ENCODE measurements around the gene OLFM2.

Gene OLFM2

DNA sequence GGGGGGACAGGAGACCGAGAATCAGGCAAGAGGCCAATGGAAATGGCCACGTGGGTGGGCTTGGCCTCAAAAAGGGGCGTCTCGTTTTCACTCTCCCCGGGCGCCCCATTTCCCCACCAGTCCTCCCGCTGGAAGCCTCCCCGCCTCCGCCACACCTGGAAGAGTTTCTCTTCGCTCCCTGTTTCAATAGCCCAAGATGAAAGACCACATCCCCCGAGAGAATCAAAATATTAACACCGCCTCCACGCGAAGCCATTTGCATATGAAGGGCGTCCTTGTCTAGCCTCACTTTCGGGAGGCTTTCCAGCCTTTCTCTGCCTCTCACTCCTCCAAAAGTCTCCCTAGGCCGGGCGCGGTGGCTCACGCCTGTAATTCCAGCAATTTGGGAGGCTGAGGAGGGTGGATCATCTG is 691 bp upstream of the OLFM2 start:
- TF ChIP-seq EGR1 (IDR thresholded peaks at IDR 0.05) (no peak), NFIC (IDR thresholded peaks at IDR 0.05) (no peak), TCF12 (IDR thresholded peaks at IDR 0.05; ENCODE audit: low read depth) (no peak), TAF1 (IDR thresholded peaks at IDR 0.05; ENCODE audit: low read depth) (no peak), ZBTB7A (IDR thresholded peaks at IDR 0.05; ENCODE audit: low read depth) (no peak), EP300 (IDR thresholded peaks at IDR 0.05; ENCODE audit: borderline replicate concordance) (no peak), CREB1 (IDR thresholded peaks at IDR 0.05; ENCODE audit: low read depth) (no peak), YY1 (IDR thresholded peaks at IDR 0.05; ENCODE audit: low read depth) (no peak), FOXM1 (IDR thresholded peaks at IDR 0.05; ENCODE audit: borderline replicate concordance, low read depth) (no peak), TEAD4 (IDR thresholded peaks at IDR 0.05) (no peak), RAD21 (IDR thresholded peaks at IDR 0.05; ENCODE audit: low read depth) (no peak), CEBPB (IDR thresholded peaks at IDR 0.05) (no peak)
- TF ChIP-seq, protein P1, sequence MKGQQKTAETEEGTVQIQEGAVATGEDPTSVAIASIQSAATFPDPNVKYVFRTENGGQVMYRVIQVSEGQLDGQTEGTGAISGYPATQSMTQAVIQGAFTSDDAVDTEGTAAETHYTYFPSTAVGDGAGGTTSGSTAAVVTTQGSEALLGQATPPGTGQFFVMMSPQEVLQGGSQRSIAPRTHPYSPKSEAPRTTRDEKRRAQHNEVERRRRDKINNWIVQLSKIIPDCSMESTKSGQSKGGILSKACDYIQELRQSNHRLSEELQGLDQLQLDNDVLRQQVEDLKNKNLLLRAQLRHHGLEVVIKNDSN (IDR thresholded peaks at IDR 0.05): no peak
- TF ChIP-seq, protein P2, sequence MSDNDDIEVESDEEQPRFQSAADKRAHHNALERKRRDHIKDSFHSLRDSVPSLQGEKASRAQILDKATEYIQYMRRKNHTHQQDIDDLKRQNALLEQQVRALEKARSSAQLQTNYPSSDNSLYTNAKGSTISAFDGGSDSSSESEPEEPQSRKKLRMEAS (IDR thresholded peaks at IDR 0.05): no peak
- TF ChIP-seq, protein P3, sequence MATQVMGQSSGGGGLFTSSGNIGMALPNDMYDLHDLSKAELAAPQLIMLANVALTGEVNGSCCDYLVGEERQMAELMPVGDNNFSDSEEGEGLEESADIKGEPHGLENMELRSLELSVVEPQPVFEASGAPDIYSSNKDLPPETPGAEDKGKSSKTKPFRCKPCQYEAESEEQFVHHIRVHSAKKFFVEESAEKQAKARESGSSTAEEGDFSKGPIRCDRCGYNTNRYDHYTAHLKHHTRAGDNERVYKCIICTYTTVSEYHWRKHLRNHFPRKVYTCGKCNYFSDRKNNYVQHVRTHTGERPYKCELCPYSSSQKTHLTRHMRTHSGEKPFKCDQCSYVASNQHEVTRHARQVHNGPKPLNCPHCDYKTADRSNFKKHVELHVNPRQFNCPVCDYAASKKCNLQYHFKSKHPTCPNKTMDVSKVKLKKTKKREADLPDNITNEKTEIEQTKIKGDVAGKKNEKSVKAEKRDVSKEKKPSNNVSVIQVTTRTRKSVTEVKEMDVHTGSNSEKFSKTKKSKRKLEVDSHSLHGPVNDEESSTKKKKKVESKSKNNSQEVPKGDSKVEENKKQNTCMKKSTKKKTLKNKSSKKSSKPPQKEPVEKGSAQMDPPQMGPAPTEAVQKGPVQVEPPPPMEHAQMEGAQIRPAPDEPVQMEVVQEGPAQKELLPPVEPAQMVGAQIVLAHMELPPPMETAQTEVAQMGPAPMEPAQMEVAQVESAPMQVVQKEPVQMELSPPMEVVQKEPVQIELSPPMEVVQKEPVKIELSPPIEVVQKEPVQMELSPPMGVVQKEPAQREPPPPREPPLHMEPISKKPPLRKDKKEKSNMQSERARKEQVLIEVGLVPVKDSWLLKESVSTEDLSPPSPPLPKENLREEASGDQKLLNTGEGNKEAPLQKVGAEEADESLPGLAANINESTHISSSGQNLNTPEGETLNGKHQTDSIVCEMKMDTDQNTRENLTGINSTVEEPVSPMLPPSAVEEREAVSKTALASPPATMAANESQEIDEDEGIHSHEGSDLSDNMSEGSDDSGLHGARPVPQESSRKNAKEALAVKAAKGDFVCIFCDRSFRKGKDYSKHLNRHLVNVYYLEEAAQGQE (IDR thresholded peaks at IDR 0.05; ENCODE audit: low read depth): no peak

DNA sequence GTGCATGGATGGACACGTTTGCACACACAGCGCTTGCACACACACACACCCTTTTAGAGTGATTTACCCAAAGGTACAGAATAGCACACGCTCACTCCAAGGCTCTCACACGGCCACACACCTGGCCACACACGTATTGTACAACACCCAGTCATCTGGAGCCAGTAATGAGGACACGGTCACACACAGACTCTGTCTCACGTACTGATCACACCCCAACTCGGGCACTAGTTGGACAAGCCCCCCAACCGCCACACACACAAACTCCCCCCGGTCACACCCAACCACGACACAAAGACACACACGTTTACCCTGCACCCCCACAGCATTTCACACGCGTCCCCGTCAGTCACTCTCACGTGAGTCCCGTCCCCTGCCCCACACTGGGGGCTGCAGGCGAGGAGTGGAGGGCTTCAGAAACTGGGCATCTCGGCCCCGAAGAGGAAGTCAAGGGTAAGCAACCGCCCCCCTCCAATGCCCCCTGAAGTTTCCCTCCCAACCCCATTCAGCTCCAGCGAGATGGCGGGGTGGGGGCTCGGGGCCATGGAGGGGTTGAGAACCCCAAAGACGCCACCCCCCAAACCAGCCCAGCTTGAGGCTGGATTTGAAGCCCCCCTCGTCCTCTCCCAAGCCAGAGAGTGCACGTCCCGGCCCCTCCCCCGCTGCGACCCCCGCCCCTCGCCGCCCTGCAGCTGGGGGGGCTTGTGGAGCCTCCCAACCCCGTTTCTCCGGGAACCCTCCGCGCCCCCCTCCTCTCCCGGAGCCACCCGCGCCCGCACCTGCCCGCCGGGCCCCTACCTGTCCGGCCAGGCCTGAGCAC is 599 bp downstream of the OLFM2 start:
- TF ChIP-seq RAD21 (IDR thresholded peaks at IDR 0.05; ENCODE audit: low read depth) (no peak), ZBTB7A (IDR thresholded peaks at IDR 0.05; ENCODE audit: low read depth) (0 out of 2 replicates have a peak, but pooled peaks have one; percentile 18), TEAD4 (IDR thresholded peaks at IDR 0.05) (no peak)
- TF ChIP-seq, protein P3 (IDR thresholded peaks at IDR 0.05; ENCODE audit: low read depth): no peak
- TF ChIP-seq, protein P2 (IDR thresholded peaks at IDR 0.05): no peak

DNA sequence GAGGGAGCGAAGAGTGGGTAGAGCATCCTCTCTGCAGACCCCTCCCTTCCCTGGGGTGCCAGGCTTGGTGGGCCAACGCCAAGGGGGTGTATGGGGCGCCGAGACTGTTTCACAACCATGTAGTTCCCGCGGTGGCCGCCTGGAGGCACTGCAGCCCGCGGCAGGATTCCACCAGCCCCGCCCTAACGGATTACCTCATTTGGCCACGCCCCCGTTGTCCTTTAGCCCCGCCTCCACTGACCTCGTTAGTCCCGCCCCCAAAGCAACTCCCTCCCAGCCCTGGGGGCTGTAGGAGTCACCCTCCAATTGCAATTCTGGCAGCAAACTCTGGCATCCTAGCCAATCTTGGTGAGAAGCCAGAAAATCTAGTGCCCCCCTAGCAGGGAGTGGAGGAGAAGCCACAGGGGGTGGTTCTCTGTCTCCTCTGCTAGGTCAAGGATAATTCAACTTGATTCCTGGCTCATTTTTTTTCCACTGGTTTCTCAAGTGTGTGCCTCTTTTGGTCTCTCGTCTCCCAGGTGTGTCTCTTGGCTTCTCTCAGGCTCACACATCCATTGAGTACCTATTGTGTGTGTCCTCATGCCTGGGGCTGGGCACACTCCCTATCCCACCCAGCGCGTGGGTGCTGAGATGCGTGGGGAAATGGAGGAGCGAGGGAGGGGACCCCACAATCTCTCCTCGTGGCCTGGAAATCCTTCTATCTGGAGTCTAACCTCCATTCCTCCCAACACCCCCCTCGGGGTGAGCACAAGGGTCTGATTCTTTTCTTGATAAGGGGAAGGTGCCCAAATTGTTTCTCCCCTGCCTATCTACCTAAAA is 2.0 kb downstream of the OLFM2 start:
- peak; percentile 68; the same call in 1 of the 2 replicates for TF ChIP-seq ZBTB7A (IDR thresholded peaks at IDR 0.05; ENCODE audit: low read depth)
- no peak for TF ChIP-seq NFIC (IDR thresholded peaks at IDR 0.05)
- peak; percentile 83 for TF ChIP-seq RAD21 (IDR thresholded peaks at IDR 0.05; ENCODE audit: low read depth)
- TF ChIP-seq CEBPB (IDR thresholded peaks at IDR 0.05): peak; percentile 63

DNA sequence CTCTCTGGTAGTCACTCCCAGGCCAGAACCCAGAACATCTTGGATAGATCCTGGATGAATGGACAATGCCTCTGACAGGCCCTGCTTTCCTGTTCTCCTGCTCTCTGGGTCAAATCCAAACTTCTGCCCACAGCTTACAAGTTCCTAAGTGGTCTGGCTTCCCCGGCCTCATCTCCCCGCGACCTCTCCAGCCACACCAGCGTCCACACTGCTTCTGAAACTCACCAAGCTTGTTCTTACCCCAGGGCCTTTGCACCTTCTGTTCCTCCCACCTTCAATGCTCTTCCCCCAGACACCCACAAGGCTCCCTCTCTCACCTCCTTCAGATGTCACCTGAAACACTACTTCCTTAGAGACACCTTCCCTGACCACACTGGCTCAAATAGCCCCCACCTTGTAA is 3.5 kb downstream of the OLFM2 start:
- TF ChIP-seq CREB1 (IDR thresholded peaks at IDR 0.05; ENCODE audit: low read depth): no peak
- TF ChIP-seq EP300 (IDR thresholded peaks at IDR 0.05; ENCODE audit: borderline replicate concordance): no peak
- TF ChIP-seq, protein P3 (IDR thresholded peaks at IDR 0.05; ENCODE audit: low read depth): no peak
- no peak for TF ChIP-seq CEBPB (IDR thresholded peaks at IDR 0.05)
- no peak for TF ChIP-seq ZBTB7A (IDR thresholded peaks at IDR 0.05; ENCODE audit: low read depth)
- TF ChIP-seq TEAD4 (IDR thresholded peaks at IDR 0.05): no peak
- no peak for TF ChIP-seq EGR1 (IDR thresholded peaks at IDR 0.05)
- TF ChIP-seq, protein P1 (IDR thresholded peaks at IDR 0.05): no peak

Measured in Ishikawa (cell line).